ENCODE data around the gene SPRN.
"Not testable (repeated sequence)": the region's sequence is repeated elsewhere in the genome, so short reads cannot be mapped to it uniquely, and the experiment has no call there.

Gene SPRN

GRCh38 chr10:133424601-133425000 lies at the start of gene SPRN:
SPRN (minus strand) TSS chr10:133424625; CDS start chr10:133423681, 944 bp downstream.
- DNase-seq (ENCODE audit: low read depth in 1 of 2, low spot score in 1 of 2): not testable (repeated sequence)

- DNase-seq (ENCODE audit: low read depth in 1 of 2, low spot score in 1 of 2): no peak
Measured at GRCh38 chr10:133474027-133474426, 49.6 kb upstream of the SPRN start.

- no peak for DNase-seq (ENCODE audit: low read depth in 1 of 2, low spot score in 1 of 2)
Measured at GRCh38 chr10:133473270-133473669, 48.8 kb upstream of the SPRN start.

GRCh38 chr10:133471300-133472109 lies 47.1 kb upstream of the SPRN start:
- no peak for DNase-seq (ENCODE audit: low read depth in 1 of 2, low spot score in 1 of 2)

- DNase-seq (ENCODE audit: low read depth in 1 of 2, low spot score in 1 of 2): not testable (repeated sequence)
Measured at GRCh38 chr10:133469205-133469604, 44.8 kb upstream of the SPRN start.

- DNase-seq (ENCODE audit: low read depth in 1 of 2, low spot score in 1 of 2): no peak
Measured at GRCh38 chr10:133467286-133467911, 43.0 kb upstream of the SPRN start.

- no peak for DNase-seq (ENCODE audit: low read depth in 1 of 2, low spot score in 1 of 2)
Measured at GRCh38 chr10:133466683-133467275, 42.4 kb upstream of the SPRN start.

GRCh38 chr10:133465950-133466474 lies 41.6 kb upstream of the SPRN start:
- no peak for DNase-seq (ENCODE audit: low read depth in 1 of 2, low spot score in 1 of 2)

- DNase-seq (ENCODE audit: low read depth in 1 of 2, low spot score in 1 of 2): no peak
Measured at GRCh38 chr10:133465191-133465949, 40.9 kb upstream of the SPRN start.

- no peak for DNase-seq (ENCODE audit: low read depth in 1 of 2, low spot score in 1 of 2)
Measured at GRCh38 chr10:133464582-133465031, 40.2 kb upstream of the SPRN start.

GRCh38 chr10:133462512-133463305 lies 38.3 kb upstream of the SPRN start:
- no peak for DNase-seq (ENCODE audit: low read depth in 1 of 2, low spot score in 1 of 2)

GRCh38 chr10:133461841-133462240 lies 37.4 kb upstream of the SPRN start:
- DNase-seq (ENCODE audit: low read depth in 1 of 2, low spot score in 1 of 2): no peak

GRCh38 chr10:133461027-133461426 lies 36.6 kb upstream of the SPRN start:
- no peak for DNase-seq (ENCODE audit: low read depth in 1 of 2, low spot score in 1 of 2)

GRCh38 chr10:133460208-133460769 lies 35.9 kb upstream of the SPRN start:
- no peak for DNase-seq (ENCODE audit: low read depth in 1 of 2, low spot score in 1 of 2)

- DNase-seq (ENCODE audit: low read depth in 1 of 2, low spot score in 1 of 2): no peak
Measured at GRCh38 chr10:133459454-133460207, 35.2 kb upstream of the SPRN start.

- DNase-seq (ENCODE audit: low read depth in 1 of 2, low spot score in 1 of 2): no peak
Measured at GRCh38 chr10:133458710-133459453, 34.5 kb upstream of the SPRN start.

- no peak for DNase-seq (ENCODE audit: low read depth in 1 of 2, low spot score in 1 of 2)
Measured at GRCh38 chr10:133458021-133458709, 33.7 kb upstream of the SPRN start.

Measured in stimulated activated CD4-positive, alpha-beta T cell treated with anti-CD3 and anti-CD28 coated beads, Interleukin-15, amount 100 ng/mL, for 1 hour (primary cell).